ENCODE results near the gene VEGFD. TPM values are rescaled to one million over a fixed set of nuclear protein-coding genes. Genes with fewer than 3 reads are reported as not detected.
"Not testable (repeated sequence)": the region's sequence is repeated elsewhere in the genome, so short reads cannot be mapped to it uniquely, and the experiment has no call there.

VEGFD gene
- total RNA-seq, 1 donor from 2014 or later: 12.4 TPM

DNA sequence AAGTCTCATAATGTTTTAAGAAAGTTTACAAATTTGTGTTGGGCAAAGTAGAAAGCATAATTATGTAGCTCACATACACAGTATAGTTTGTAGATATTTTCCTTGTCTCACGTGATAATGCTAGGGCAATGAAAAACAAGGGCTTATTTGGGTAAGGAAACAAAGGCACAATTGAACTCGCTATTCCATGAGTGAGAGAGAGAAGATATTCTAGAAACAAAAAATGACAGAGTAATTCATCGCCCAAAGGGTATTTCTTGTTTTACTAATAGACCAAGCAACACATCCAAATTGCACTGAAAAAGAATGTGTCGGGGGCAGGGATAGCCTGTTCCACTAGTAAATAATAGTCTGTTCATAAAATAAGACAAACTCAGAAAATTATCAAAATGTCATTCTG is 65.1 kb downstream of the VEGFD start:
- ATAC-seq: no peak
- DNase-seq: no peak
- intact Hi-C loops (cut with micrococcal nuclease): no loop called here

- peak; percentile 75 for ATAC-seq
- intact Hi-C loops (cut with micrococcal nuclease): no loop called here
- DNase-seq: no peak
Observed at GRCh38 chrX:15315509-15315908, 68.7 kb downstream of the VEGFD start, which contains the start of gene ASB11. ASB11 (minus strand) TSS chrX:15315640; CDS start chrX:15315605, 35 bp downstream.

- ATAC-seq (peak; percentile 32), DNase-seq (no peak)
- intact Hi-C loops (cut with micrococcal nuclease): no loop called here
Observed at GRCh38 chrX:15314472-15314871, 69.7 kb downstream of the VEGFD start.

DNA sequence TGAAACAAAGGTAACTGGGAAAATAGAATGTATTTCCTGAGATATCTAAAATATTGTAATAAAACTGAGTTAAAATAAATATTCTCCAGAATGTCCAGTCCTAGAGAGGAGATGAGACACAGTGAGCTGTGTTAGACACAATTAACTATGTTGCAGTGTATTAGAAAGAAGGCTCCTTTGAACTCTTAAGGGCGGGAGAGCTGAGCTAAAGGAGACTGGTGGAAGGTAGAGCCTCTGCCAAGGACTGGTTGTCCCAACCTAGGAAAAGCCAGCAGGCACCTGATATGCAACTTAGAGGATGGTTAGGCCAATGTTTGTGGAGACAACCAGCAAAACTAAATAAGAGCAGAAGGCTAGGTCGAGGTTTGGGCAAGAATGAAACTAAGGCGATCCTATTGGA is 73.1 kb downstream of the VEGFD start:
- peak; percentile 79 for ATAC-seq
- DNase-seq: no peak
- intact Hi-C loops (cut with micrococcal nuclease): no loop called here

- intact Hi-C loops (cut with micrococcal nuclease): no loop called here
- ATAC-seq: peak; percentile 66
- DNase-seq: no peak
Observed at GRCh38 chrX:15310117-15310516, 74.1 kb downstream of the VEGFD start.

DNA sequence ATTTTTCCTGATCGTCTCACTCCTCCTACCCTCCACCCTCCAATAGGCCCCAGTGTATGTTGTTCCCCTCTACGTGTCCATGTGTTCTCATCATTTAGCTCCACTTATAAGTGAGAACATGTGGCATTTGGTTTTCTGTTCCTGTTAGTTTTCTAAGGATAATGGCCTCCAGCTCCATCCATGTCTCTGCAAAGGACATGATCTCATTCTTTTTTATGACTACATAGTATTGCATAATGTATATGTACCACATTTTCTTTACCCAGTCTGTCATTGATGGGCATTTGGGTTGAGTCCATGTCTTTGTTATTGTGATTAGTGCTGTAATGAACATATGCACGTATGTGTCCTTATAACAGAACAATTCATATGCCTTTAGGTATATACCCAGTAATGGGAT is 78.3 kb downstream of the VEGFD start:
- DNase-seq; intact Hi-C loops (cut with micrococcal nuclease); ATAC-seq: not testable (repeated sequence)

GRCh38 chrX:15301924-15302323 is 82.3 kb downstream of the VEGFD start:
- ATAC-seq: peak; percentile 70
- DNase-seq: peak; percentile 43

DNA sequence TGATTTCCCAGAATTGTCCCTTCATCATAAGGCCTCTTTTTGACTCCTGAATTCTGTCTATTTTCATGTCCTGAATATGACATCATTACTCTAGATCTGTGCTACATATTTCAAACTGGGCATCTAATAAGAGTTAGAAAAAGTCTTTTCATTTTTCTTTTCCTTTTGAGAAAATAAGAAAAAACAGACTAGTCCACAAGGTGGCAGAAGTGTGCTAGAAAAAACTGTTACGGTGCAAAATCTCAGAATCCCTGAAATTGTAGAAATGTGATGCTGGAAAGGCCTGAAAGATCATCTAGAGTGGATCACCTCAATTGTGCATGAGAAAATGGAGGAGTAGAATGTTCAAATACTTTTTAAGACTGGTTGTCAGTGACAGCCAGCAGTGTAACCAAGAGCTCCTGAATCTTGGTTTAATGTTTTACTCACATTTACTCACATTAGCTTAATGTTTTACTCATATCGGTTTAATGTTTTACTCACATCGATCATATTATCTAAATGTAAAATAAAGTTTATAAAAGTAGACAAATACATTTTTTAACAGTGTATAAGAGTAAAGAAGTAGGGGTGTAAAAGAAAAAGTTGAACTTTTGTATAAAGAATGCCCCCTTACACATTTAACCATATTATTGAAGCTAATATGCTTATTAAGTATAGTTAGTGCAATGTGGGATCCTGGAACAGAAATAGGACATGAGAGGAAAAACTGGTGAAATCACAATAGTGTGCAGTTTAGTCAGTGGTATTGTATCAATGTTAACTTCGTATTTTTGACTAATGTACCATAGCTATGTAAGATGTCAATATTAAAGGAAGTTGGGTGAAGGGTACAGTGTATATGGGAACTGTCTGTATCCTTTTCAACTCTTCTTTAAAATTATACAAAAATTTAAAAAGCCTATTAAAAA is 84.0 kb downstream of the VEGFD start:
- intact Hi-C loops (cut with micrococcal nuclease): no loop called here
- DNase-seq (no peak), ATAC-seq (no peak)

More at GRCh38 chrX:15301924-15302323, 82.3 kb downstream of the VEGFD start:
- intact Hi-C loops (cut with micrococcal nuclease): no loop called here

DNA sequence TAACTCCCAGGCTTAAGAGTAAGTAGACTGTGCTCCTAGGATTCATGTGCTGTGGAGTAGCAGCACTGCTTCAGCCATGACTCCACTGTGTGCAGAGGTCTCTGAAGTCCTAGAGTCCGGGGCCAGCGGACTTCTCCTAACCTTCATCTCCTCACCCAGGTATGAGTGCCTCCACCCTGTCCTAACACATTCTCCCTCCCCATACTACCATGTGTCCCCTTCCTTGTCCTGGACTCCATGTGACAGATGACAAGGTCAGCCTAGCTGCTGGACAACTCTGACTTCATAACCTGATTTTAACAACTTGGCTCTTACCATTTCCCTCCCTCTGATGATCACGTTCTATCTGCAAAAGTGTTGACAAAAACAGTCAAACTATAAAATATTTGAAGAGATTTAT is 85.4 kb downstream of the VEGFD start:
- ATAC-seq (peak; percentile 85), DNase-seq (no peak)
- intact Hi-C loops (cut with micrococcal nuclease): no loop called here

GRCh38 chrX:15298201-15298600 is 86.0 kb downstream of the VEGFD start:
- ATAC-seq: peak; percentile 20
- intact Hi-C loops (cut with micrococcal nuclease): no loop called here
- DNase-seq: no peak

Other genes starting within 250 kb of the VEGFD start
- 0.55 TPM for gene ASB9, start 114.3 kb downstream of the VEGFD start, total RNA-seq
- 98.2 TPM for gene ASB11, start 68.8 kb downstream of the VEGFD start, total RNA-seq
- 3.7 TPM for gene PIGA, start 48.9 kb downstream of the VEGFD start, total RNA-seq
- gene PIR, start 108.9 kb upstream of the VEGFD start, total RNA-seq: 12.0 TPM
- 1.5 TPM for gene BMX, start 116.4 kb upstream of the VEGFD start, total RNA-seq
- gene ACE2, start 216.5 kb upstream of the VEGFD start, total RNA-seq: 12.7 TPM